HG02678 (cell line): ENCODE results near the gene ENPEP.

Experiments
- ATAC-seq: cut with Tn5 transposase; IDR thresholded peaks from one replicate; pipeline ENCODE4 v1.9.1; 2021; ENCODE audit warnings: mild to moderate bottlenecking, moderate library complexity; ENCODE audit not compliant: unreplicated experiment

The ENPEP gene

DNA sequence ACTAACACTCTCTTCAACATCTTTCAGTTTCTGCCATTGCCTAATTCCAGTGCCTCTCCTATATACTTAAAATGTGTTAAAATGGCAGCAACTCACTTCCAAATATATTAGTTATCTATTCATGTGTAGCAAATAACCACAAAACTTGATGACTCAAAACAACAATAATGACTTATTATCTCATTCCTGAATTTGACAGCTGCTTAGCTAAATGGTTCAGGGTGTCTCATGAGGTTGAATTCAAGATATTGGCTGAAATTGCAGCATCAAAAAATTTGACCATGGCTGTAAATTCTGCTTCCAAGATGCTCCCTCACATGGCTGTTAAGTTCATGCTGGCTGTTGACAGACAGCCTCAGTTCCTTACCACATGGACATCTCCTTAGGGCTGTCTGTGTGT, 121.6 kb downstream of the ENPEP start:
- ATAC-seq = no peak

- no peak for ATAC-seq
These were observed 126.1 kb downstream of the ENPEP start for GRCh38 chr4:110602061-110602460.

GRCh38 chr4:110605077-110605476, 129.1 kb downstream of the ENPEP start:
- no peak for ATAC-seq

GRCh38 chr4:110609044-110609750, 133.2 kb downstream of the ENPEP start:
- no peak for ATAC-seq

GRCh38 chr4:110610620-110610939, 134.6 kb downstream of the ENPEP start:
- no peak for ATAC-seq

DNA sequence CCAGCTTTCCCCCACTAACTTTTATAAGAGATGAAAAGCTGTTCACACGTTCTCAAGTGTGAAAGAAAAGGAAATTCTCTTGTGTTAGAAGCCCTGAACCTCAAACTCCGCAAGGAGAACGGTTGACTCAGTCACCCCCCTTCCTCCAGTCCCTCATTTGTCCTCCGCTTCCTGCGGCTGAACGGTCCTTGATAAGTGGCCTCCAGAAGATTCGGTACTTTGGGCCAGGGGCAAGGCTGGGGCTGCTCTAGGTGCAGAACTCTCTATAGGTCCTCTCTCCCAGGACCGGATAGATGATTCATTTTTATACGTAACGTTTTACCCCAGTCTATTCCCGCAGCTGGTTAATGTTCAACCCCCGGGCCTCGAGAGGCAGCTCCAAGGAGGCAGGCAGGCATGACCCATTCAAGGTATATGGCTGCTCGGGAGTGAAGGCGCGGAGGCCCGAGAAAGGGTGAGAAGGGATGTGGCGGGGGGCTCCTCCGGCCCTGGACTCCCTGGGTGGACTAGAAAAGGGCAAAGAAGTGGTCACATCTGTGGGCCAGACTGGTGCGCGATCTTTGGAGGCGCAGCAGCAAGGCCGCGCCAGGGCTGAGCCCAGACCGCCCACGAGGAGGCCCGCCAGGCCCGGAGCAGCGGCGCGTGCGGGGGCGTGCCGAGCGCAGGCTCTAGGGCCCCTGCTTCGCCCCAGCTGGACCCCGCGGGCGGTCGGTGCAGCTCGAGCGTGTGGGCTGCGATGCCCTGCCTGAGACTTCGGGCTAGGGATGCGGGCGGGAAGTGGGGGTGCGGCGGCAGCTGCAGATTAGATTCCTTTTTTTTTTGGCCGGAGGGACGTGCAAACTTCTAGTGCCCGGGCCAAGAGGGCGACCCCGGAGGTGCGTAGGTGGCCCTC, 135.2 kb downstream of the ENPEP start:
- ATAC-seq = peak; percentile 77

- no peak for ATAC-seq
These were observed 136.1 kb downstream of the ENPEP start for GRCh38 chr4:110611968-110612447.

- no peak for ATAC-seq
These were observed 136.8 kb downstream of the ENPEP start for GRCh38 chr4:110612631-110613269.

DNA sequence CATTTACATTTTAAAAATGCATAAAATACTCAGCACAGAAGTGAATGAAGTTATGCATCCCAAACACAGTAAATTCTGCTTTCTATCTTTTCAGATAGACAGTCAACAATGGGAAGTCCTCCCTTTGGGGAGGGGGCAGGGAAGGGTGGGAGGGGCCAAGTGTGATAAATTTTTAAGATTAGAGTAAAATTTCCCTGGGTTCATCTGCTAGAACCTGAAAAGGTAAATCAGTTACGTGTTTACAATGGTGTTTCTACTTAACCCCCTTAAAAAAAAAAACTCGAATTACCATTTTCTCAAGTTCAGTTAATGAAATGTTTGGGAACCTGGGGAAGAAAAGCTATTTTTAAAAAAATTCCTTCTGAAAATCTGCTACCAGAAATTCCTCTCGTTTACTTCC, 137.8 kb downstream of the ENPEP start:
- ATAC-seq = no peak

DNA sequence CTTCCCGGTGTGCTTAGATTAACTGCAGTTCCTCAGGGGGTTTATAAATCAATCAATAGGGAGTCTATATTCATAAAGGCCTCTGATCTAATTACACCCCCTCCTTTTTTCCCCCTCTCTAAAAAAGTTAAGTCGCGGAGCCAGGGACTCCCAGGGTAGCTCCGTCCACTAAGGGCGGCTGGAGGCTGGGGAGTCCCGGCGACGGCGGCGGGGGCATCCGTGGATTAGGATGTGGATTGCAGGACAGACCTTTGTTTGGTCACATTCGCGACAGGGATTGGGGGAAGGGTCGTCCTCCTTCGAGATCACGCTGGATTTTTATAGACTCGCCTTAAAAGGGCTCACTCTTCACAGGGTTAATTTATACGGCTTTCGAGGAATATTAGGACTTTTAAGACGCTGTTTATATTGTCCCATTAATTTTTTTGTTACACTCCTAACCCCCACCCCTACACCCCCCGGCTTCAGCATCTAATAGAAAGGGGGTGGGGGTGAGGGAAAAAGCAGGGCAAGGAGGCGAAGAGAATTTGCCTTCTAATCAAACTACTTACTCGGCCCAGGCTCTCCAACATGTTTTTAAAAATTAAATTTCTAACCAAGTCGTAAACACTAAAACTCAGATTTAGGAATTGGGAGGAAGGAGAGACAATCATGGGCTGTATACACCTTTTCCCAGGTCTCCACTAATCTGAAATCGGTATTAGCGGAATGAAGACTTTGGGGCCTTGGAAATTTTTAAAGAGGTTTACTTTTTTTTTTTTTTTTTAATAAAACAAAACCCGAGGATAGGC, 138.4 kb downstream of the ENPEP start:
- ATAC-seq = no peak
